ENCODE measurements around the gene PNLIPRP2. TPM values are rescaled to one million over a fixed set of nuclear protein-coding genes. Genes with fewer than 3 reads are reported as not detected.

Gene PNLIPRP2
- total RNA-seq, 1 donor from 2014 or later = 1.2 TPM

GRCh38 chr10:116612107-116612769 lies 8.5 kb upstream of the PNLIPRP2 start:
- DNase-seq (ENCODE audit: low spot score) = no peak

- no peak for DNase-seq (ENCODE audit: low spot score)
These were observed 7.3 kb upstream of the PNLIPRP2 start for GRCh38 chr10:116613471-116613870.

GRCh38 chr10:116614796-116615195 lies 6.0 kb upstream of the PNLIPRP2 start:
- DNase-seq (ENCODE audit: low spot score) = no peak

GRCh38 chr10:116615199-116615776 lies 5.5 kb upstream of the PNLIPRP2 start:
- DNase-seq (ENCODE audit: low spot score) = no peak

GRCh38 chr10:116621476-116621875 lies 723 bp downstream of the PNLIPRP2 start:
- DNase-seq (ENCODE audit: low spot score) = no peak

- DNase-seq (ENCODE audit: low spot score) = no peak
These were observed 1.3 kb downstream of the PNLIPRP2 start for GRCh38 chr10:116621934-116622655.

GRCh38 chr10:116625845-116626244 lies 5.1 kb downstream of the PNLIPRP2 start:
- no peak for DNase-seq (ENCODE audit: low spot score)

GRCh38 chr10:116626815-116627214 lies 6.1 kb downstream of the PNLIPRP2 start:
- DNase-seq (ENCODE audit: low spot score) = no peak

GRCh38 chr10:116627386-116627933 lies 6.7 kb downstream of the PNLIPRP2 start:
- DNase-seq (ENCODE audit: low spot score) = no peak

GRCh38 chr10:116629340-116629739 lies 8.6 kb downstream of the PNLIPRP2 start:
- no peak for DNase-seq (ENCODE audit: low spot score)

- DNase-seq (ENCODE audit: low spot score) = no peak
These were observed 9.3 kb downstream of the PNLIPRP2 start for GRCh38 chr10:116630020-116630419.

GRCh38 chr10:116631871-116632295 lies 11.1 kb downstream of the PNLIPRP2 start:
- DNase-seq (ENCODE audit: low spot score) = no peak

GRCh38 chr10:116632596-116633215 lies 12.0 kb downstream of the PNLIPRP2 start:
- no peak for DNase-seq (ENCODE audit: low spot score)

GRCh38 chr10:116633216-116633600 lies 12.5 kb downstream of the PNLIPRP2 start:
- DNase-seq (ENCODE audit: low spot score) = no peak

- no peak for DNase-seq (ENCODE audit: low spot score)
These were observed 13.6 kb downstream of the PNLIPRP2 start for GRCh38 chr10:116634126-116634975.

GRCh38 chr10:116636385-116636784 lies 15.6 kb downstream of the PNLIPRP2 start:
- DNase-seq (ENCODE audit: low spot score) = no peak

GRCh38 chr10:116636976-116637375 lies 16.2 kb downstream of the PNLIPRP2 start:
- no peak for DNase-seq (ENCODE audit: low spot score)

- no peak for DNase-seq (ENCODE audit: low spot score)
These were observed 17.1 kb downstream of the PNLIPRP2 start for GRCh38 chr10:116637830-116638229.

GRCh38 chr10:116646502-116646901 lies 25.7 kb downstream of the PNLIPRP2 start:
- DNase-seq (ENCODE audit: low spot score) = no peak

- DNase-seq (ENCODE audit: low spot score) = no peak
These were observed 28.1 kb downstream of the PNLIPRP2 start for GRCh38 chr10:116648903-116649302.

- no peak for DNase-seq (ENCODE audit: low spot score)
These were observed 33.1 kb downstream of the PNLIPRP2 start for GRCh38 chr10:116653885-116654284.
